A549 (cell line): Measurements from ENCODE around the gene HOMER1.

Source experiments
- BHLHE40 ChIP-seq: IDR thresholded peaks from 2 replicates; pipeline ENCODE4 v1.6.1; 2012; ENCODE audit warnings: low read depth, low read length, inconsistent platforms
- CBX8 ChIP-seq: fragments of 200-600 bp; sonication (generic); IDR thresholded peaks from 2 replicates; pipeline ENCODE4 v1.6.1; 2016
- EP300 ChIP-seq, 2 experiments: fragments of >200 bp; sonication (Bioruptor Twin); formaldehyde crosslinking; IDR thresholded peaks; 2 replicates in 1 of 2; 3 replicates in 1 of 2; pipeline ENCODE4 v1.6.1; 2016 to 2017
- HOXB13 ChIP-seq: fragments of 250-450 bp; sonication (Bioruptor Pico); IDR thresholded peaks from 2 replicates; pipeline ENCODE4 v1.5.0; 2020; ENCODE audit warnings: low read depth, mild to moderate bottlenecking, moderate library complexity
- POLR2A ChIP-seq: IDR thresholded peaks from 2 replicates; pipeline ENCODE4 v1.6.1; 2012; ENCODE audit warnings: mild to moderate bottlenecking, low read length
- POLR2AphosphoS2 ChIP-seq: conservative IDR thresholded peaks from 2 replicates; pipeline ENCODE4 v1.6.1; 2012; ENCODE audit warnings: low read length, improper control_type of control experiment, inconsistent platforms
- RCOR1 ChIP-seq: fragments of 150-350 bp; IDR thresholded peaks from 2 replicates; pipeline ENCODE4 v1.6.1; 2014; ENCODE audit warnings: antibody characterized with exemption, low read length, low read depth
- SMC3 ChIP-seq: fragments of >200 bp; sonication (Bioruptor Twin); formaldehyde crosslinking; IDR thresholded peaks from 3 replicates; pipeline ENCODE4 v1.6.1; 2018; ENCODE audit warnings: inconsistent platforms
- TF ChIP-seq, protein P1 (sequence below): fragments of 200-600 bp; sonication (generic); IDR thresholded peaks from 2 replicates; pipeline ENCODE4 v1.6.1; 2016; ENCODE audit warnings: antibody characterized with exemption, mild to moderate bottlenecking, moderate library complexity
- TF ChIP-seq, protein P2 (sequence below): fragments of >200 bp; sonication (Bioruptor Twin); formaldehyde crosslinking; IDR thresholded peaks from 3 replicates; pipeline ENCODE4 v1.5.1; 2016
- TF ChIP-seq, protein P3 (sequence below): fragments of 250-450 bp; sonication (Bioruptor Pico); IDR thresholded peaks from 2 replicates; pipeline ENCODE4 v1.5.0; 2021; ENCODE audit warnings: mild to moderate bottlenecking, moderate library complexity, borderline replicate concordance
- TF ChIP-seq, protein P4 (sequence below): fragments of 450-650 bp; IDR thresholded peaks from 2 replicates; pipeline ENCODE4 v1.6.1; 2014; ENCODE audit warnings: antibody characterized with exemption

DNA sequence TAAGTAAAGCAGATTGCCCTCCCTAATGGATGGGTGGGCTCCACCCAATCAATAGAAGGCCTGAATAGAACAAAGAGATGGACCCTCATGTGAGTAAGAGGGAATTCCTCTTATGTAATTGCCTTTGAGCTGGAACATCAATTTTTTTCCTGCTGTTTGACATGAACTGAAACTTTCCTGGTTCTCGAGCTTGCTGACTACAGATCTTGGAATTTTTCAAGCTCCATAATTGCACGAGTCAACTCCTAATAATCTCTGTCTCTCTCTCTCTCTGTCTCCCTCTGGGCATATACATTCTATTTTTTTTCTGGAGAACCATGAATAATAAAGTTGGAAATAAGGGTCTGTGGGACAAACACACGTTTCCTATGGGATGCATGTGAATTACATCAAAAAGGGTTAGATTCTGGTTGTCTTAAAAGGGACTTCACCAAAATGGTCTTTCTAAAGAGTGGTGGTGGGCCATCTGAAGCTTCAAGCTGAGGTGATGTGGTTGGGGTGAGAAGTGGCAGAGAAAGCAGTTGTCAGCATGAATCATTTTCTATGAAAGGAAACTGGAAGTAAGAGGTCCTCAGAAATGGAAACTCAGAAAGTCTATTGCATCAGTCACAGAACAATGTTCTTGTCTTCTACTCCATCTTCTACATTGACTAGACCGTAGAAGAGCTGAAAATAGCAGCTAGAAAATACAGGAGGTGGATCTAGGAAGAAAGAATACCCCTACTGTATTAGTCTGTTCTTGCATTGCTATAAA, 47.0 kb upstream of the HOMER1 start:
- TF ChIP-seq POLR2A = no peak
- TF ChIP-seq RCOR1 = no peak
- TF ChIP-seq, protein P1, sequence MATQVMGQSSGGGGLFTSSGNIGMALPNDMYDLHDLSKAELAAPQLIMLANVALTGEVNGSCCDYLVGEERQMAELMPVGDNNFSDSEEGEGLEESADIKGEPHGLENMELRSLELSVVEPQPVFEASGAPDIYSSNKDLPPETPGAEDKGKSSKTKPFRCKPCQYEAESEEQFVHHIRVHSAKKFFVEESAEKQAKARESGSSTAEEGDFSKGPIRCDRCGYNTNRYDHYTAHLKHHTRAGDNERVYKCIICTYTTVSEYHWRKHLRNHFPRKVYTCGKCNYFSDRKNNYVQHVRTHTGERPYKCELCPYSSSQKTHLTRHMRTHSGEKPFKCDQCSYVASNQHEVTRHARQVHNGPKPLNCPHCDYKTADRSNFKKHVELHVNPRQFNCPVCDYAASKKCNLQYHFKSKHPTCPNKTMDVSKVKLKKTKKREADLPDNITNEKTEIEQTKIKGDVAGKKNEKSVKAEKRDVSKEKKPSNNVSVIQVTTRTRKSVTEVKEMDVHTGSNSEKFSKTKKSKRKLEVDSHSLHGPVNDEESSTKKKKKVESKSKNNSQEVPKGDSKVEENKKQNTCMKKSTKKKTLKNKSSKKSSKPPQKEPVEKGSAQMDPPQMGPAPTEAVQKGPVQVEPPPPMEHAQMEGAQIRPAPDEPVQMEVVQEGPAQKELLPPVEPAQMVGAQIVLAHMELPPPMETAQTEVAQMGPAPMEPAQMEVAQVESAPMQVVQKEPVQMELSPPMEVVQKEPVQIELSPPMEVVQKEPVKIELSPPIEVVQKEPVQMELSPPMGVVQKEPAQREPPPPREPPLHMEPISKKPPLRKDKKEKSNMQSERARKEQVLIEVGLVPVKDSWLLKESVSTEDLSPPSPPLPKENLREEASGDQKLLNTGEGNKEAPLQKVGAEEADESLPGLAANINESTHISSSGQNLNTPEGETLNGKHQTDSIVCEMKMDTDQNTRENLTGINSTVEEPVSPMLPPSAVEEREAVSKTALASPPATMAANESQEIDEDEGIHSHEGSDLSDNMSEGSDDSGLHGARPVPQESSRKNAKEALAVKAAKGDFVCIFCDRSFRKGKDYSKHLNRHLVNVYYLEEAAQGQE = no peak
- TF ChIP-seq EP300 (IDR thresholded peaks at IDR 0.05) = no peak
- TF ChIP-seq, protein P2, sequence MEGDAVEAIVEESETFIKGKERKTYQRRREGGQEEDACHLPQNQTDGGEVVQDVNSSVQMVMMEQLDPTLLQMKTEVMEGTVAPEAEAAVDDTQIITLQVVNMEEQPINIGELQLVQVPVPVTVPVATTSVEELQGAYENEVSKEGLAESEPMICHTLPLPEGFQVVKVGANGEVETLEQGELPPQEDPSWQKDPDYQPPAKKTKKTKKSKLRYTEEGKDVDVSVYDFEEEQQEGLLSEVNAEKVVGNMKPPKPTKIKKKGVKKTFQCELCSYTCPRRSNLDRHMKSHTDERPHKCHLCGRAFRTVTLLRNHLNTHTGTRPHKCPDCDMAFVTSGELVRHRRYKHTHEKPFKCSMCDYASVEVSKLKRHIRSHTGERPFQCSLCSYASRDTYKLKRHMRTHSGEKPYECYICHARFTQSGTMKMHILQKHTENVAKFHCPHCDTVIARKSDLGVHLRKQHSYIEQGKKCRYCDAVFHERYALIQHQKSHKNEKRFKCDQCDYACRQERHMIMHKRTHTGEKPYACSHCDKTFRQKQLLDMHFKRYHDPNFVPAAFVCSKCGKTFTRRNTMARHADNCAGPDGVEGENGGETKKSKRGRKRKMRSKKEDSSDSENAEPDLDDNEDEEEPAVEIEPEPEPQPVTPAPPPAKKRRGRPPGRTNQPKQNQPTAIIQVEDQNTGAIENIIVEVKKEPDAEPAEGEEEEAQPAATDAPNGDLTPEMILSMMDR = no peak
- TF ChIP-seq SMC3 = no peak
- TF ChIP-seq, protein P3, sequence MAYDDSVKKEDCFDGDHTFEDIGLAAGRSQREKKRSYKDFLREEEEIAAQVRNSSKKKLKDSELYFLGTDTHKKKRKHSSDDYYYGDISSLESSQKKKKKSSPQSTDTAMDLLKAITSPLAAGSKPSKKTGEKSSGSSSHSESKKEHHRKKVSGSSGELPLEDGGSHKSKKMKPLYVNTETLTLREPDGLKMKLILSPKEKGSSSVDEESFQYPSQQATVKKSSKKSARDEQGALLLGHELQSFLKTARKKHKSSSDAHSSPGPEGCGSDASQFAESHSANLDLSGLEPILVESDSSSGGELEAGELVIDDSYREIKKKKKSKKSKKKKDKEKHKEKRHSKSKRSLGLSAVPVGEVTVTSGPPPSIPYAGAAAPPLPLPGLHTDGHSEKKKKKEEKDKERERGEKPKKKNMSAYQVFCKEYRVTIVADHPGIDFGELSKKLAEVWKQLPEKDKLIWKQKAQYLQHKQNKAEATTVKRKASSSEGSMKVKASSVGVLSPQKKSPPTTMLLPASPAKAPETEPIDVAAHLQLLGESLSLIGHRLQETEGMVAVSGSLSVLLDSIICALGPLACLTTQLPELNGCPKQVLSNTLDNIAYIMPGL (CRISPR knock-in tag) = no peak
- no peak for TF ChIP-seq POLR2AphosphoS2
- TF ChIP-seq BHLHE40 = no peak
- TF ChIP-seq CBX8 = no peak
- TF ChIP-seq, protein P4, sequence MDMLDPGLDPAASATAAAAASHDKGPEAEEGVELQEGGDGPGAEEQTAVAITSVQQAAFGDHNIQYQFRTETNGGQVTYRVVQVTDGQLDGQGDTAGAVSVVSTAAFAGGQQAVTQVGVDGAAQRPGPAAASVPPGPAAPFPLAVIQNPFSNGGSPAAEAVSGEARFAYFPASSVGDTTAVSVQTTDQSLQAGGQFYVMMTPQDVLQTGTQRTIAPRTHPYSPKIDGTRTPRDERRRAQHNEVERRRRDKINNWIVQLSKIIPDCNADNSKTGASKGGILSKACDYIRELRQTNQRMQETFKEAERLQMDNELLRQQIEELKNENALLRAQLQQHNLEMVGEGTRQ = no peak
- TF ChIP-seq HOXB13 (CRISPR knock-in tag) = no peak
